Loucy (cell line): Measurements from ENCODE around the gene POFUT1.

Source experiments
- H2AFZ ChIP-seq: fragments of 200-600 bp; sonication (generic); 2 replicates; pipeline ENCODE4 v1.6.0; 2016; ENCODE audit warnings: antibody characterized with exemption, mild to moderate bottlenecking, low read length, moderate library complexity
- H3F3A ChIP-seq: fragments of 200-600 bp; 2 replicates; pipeline ENCODE4 v1.6.0; 2016; ENCODE audit warnings: antibody characterized with exemption, low read depth, mild to moderate bottlenecking
- H3K27me3 ChIP-seq: fragments of 200-600 bp; sonication (generic); 2 replicates; pipeline ENCODE4 v1.6.1; 2014; ENCODE audit warnings: low read length, mild to moderate bottlenecking; ENCODE audit not compliant: insufficient read depth, poor library complexity, severe bottlenecking
- H3K36me3 ChIP-seq: fragments of 200-600 bp; sonication (generic); 2 replicates; pipeline ENCODE4 v1.6.1; 2016; ENCODE audit warnings: low read length; ENCODE audit not compliant: insufficient read depth
- H3K4me1 ChIP-seq: fragments of 200-600 bp; sonication (generic); 2 replicates; pipeline ENCODE4 v1.5.1; 2014; ENCODE audit warnings: low read length, mild to moderate bottlenecking; ENCODE audit not compliant: insufficient read depth, poor library complexity, severe bottlenecking
- H3K4me2 ChIP-seq: fragments of 200-600 bp; sonication (generic); 2 replicates; pipeline ENCODE4 v1.6.0; 2014; ENCODE audit warnings: antibody characterized with exemption, low read length, low read depth, mild to moderate bottlenecking; ENCODE audit not compliant: poor library complexity, severe bottlenecking
- H3K4me3 ChIP-seq: fragments of 200-600 bp; sonication (generic); 2 replicates; pipeline ENCODE4 v1.5.1; 2014; ENCODE audit warnings: low read length, mild to moderate bottlenecking, mixed read lengths; ENCODE audit not compliant: poor library complexity, severe bottlenecking
- H3K79me2 ChIP-seq: fragments of 200-600 bp; sonication (generic); 2 replicates; pipeline ENCODE4 v1.6.1; 2014; ENCODE audit warnings: low read length; ENCODE audit not compliant: insufficient read depth
- H3K9ac ChIP-seq: fragments of 200-600 bp; sonication (generic); 2 replicates; pipeline ENCODE4 v1.6.0; 2014; ENCODE audit warnings: mild to moderate bottlenecking, low read depth, low read length, moderate library complexity; ENCODE audit not compliant: poor library complexity, severe bottlenecking
- H3K9me2 ChIP-seq: fragments of 200-600 bp; sonication (generic); replicated peaks from 2 replicates; pipeline ENCODE4 v1.6.1; 2016; ENCODE audit warnings: low read depth, low read length, mixed read lengths
- H3K9me3 ChIP-seq: fragments of 200-600 bp; sonication (generic); 2 replicates; pipeline ENCODE4 v1.6.1; 2014; ENCODE audit warnings: mild to moderate bottlenecking, antibody characterized with exemption, low read length, low read depth; ENCODE audit not compliant: insufficient read depth
- H4K20me1 ChIP-seq: fragments of 200-600 bp; sonication (generic); 2 replicates; pipeline ENCODE4 v1.6.0; 2014; ENCODE audit warnings: antibody characterized with exemption, low read length, mild to moderate bottlenecking; ENCODE audit not compliant: insufficient read depth, poor library complexity, severe bottlenecking
- CTCF ChIP-seq: fragments of 200-600 bp; sonication (generic); conservative IDR thresholded peaks from 2 replicates; pipeline ENCODE4 v1.5.1; 2014; ENCODE audit warnings: mild to moderate bottlenecking, antibody characterized with exemption, low read length
- EZH2phosphoT487 ChIP-seq: fragments of 200-600 bp; IDR thresholded peaks from 2 replicates; pipeline ENCODE4 v1.6.1; 2018; ENCODE audit warnings: antibody characterized with exemption, mild to moderate bottlenecking, moderate library complexity, borderline replicate concordance

The POFUT1 gene

GRCh38 chr20:32179934-32180333 is 27.7 kb upstream of the POFUT1 start:
- no peaks in the 10 kb centered on the region for H4K20me1 ChIP-seq
- no peaks in the 10 kb centered on the region for H3K9me3 ChIP-seq
- H3K9ac ChIP-seq: no peak overlapping the region
- H3K9me2 ChIP-seq: no peaks in the 10 kb centered on the region
- no peak overlapping the region for H3K4me2 ChIP-seq
- no peaks in the 10 kb centered on the region for H3K36me3 ChIP-seq
- no peaks in the 10 kb centered on the region for H3K79me2 ChIP-seq
- H3F3A ChIP-seq: no peaks in the 10 kb centered on the region
- no peaks in the 10 kb centered on the region for H3K4me1 ChIP-seq
- TF ChIP-seq CTCF: no peak
- no peak for TF ChIP-seq EZH2phosphoT487
- no peak overlapping the region for H3K4me3 ChIP-seq
- H2AFZ ChIP-seq: no peak overlapping the region
- no peaks in the 10 kb centered on the region for H3K27me3 ChIP-seq

GRCh38 chr20:32181606-32182005 is 26.1 kb upstream of the POFUT1 start:
- H3K9me2 ChIP-seq: no peaks in the 10 kb centered on the region
- H2AFZ ChIP-seq: no peak overlapping the region
- no peaks in the 10 kb centered on the region for H3K4me1 ChIP-seq
- H3K4me2 ChIP-seq: no peak overlapping the region
- no peaks in the 10 kb centered on the region for H4K20me1 ChIP-seq
- no peaks in the 10 kb centered on the region for H3K9me3 ChIP-seq
- no peak for TF ChIP-seq CTCF
- TF ChIP-seq EZH2phosphoT487: no peak
- no peaks in the 10 kb centered on the region for H3K36me3 ChIP-seq
- H3K79me2 ChIP-seq: no peaks in the 10 kb centered on the region
- H3K4me3 ChIP-seq: no peak overlapping the region
- H3F3A ChIP-seq: no peaks in the 10 kb centered on the region
- no peak overlapping the region for H3K9ac ChIP-seq
- no peaks in the 10 kb centered on the region for H3K27me3 ChIP-seq

DNA sequence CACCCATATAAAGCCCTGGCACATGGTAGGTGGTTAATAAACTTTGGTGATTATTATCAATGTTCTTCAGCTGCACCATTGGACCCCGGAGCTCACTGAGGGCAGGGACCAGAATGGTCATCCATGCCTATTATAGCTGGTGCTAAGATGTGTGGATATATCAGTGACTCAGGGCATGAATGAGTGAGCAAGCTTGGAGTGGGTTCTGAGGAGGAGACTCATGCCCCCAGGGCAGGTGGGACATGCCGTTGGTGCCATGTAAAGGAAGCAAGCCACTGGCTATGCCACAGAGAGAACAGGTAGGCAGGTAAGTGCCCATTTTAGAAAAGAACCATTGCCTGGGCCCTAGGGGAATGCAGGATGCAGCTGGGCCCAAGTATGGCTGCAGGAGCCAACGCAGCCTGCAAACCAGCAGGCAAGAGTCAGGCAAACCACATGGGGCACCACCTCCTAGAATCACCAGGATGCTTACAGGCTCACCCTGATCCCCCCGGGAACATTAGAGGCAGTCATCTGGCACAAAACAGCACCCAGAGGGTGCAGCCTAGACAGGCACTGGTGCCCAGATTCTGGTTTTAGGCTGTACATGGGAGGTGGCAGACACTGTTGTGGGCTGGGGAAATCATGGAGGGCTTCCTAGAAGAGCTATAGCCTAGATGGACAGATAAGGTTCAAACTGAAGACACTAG is 23.6 kb upstream of the POFUT1 start:
- peaks cover 6% of the 10 kb centered on the region for H3K4me1 ChIP-seq

More for the DNA sequence above, 23.6 kb upstream of the POFUT1 start:
- no peak overlapping the region for H3K4me2 ChIP-seq
- H3K27me3 ChIP-seq: no peaks in the 10 kb centered on the region
- H3K9me2 ChIP-seq: no peaks in the 10 kb centered on the region
- H3K36me3 ChIP-seq: no peaks in the 10 kb centered on the region
- no peak overlapping the region for H3K9ac ChIP-seq
- no peaks in the 10 kb centered on the region for H3K9me3 ChIP-seq
- no peaks in the 10 kb centered on the region for H4K20me1 ChIP-seq
- TF ChIP-seq EZH2phosphoT487: no peak
- TF ChIP-seq CTCF: no peak
- H3F3A ChIP-seq: no peaks in the 10 kb centered on the region
- no peak overlapping the region for H3K4me3 ChIP-seq
- no peak overlapping the region for H2AFZ ChIP-seq
- H3K79me2 ChIP-seq: peaks cover 12% of the 10 kb centered on the region; the same call in 1 of the 2 replicates
